NCI-H2081 (cell line): ENCODE results near the gene FLACC1.
"Not testable (repeated sequence)": the region's sequence is repeated elsewhere in the genome, so short reads cannot be mapped to it uniquely, and the experiment has no call there.

Experiments
- DNase-seq, 2 experiments: peaks; one replicate each; lab custom pipeline; 2025; lab: John Stamatoyannopoulos, UW

Gene FLACC1

DNA sequence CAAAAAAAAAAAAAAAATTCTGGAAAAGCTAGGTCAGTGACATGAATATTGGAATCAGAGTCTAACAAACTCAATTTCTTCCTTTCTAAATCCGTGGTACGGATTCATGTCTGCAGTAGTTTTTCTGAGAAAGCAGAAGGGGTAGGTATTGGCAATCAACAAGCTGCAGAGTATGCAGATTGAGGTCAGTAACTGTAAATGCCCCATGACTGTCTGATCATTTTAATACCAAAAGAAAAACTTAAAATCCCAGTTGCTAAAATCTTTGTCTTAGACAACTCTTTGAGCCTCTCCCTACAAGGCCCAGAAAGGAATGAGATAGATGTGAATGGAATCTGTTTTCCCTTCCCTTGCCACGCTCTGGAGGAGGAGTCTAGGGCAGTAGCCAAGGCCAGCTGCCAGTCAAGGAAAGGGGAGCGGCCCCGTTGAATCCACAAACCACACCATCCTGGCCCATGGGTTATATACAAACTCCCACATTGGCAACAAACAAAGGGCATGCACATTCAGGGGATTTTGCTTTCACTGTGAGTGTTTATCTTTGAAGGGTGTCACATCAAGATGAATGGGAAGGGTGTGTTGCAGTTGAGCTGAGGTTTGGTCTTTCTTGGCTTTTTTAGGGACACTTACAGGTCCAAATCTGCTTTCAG, 102.9 kb downstream of the FLACC1 start:
- DNase-seq = no peak

DNA sequence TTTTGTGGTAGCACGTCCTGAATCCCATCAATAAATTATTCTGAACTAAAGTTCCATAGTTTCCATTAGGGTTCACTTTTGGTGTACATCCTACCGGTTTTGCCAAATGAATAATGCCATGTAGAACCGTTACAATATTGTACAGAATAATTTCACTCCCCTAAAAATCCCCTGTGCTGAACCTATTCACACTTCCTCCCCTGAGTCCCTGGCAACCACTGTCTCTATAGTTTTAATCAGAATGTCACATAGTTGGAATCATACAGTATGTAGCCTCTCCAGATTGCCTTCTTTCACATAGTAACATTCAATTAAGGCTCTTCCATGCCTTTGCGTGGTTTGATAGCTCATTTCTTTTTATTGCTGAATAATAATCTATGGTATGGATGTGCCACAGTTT, 106.4 kb downstream of the FLACC1 start:
- DNase-seq = no peak

DNA sequence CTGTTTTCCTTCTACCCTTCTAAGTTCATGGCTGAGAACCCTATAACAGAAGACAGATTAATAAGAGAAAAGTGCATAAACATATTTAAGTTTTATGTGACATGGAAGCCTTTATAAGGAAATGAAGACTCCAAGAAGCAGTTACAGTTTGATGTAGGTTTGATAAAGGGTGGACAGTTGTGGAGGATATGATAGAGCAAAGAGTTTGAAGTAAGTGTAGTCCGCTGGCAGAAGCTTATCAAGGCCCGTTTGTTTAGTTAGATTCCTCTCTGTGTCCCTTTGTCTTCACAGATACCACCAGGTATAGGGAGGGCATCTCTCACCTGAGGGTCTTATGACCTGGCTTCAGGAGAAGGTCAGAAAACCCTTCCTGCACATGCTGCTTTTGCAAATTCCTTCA, 107.3 kb downstream of the FLACC1 start:
- no peak for DNase-seq

DNA sequence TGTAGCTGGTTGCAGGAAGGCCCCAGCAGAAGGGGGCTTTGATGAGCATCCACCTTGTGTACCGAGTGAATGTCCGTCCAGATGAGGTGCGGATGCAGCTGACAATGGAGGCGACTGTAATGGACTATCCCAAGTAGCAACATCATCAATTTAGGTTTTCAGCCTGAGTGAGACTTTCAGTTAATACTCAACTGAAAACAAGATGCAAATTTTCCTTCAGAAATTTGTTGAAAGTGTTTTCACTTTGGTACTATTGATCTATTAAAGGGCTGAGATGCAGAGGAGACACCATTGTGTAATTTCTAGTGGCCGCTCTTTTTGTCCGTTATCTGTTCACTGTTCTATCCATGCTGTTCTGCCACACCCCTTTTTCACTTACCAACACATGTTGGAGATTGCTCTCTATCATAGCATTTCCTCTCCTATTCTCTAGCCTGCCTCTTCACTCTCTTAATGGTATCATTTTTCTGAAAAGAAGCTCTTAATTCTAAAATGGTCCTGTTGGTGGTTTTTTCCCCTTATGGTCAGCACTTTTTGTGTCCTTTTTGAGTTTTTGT, 108.8 kb downstream of the FLACC1 start:
- DNase-seq = no peak

DNA sequence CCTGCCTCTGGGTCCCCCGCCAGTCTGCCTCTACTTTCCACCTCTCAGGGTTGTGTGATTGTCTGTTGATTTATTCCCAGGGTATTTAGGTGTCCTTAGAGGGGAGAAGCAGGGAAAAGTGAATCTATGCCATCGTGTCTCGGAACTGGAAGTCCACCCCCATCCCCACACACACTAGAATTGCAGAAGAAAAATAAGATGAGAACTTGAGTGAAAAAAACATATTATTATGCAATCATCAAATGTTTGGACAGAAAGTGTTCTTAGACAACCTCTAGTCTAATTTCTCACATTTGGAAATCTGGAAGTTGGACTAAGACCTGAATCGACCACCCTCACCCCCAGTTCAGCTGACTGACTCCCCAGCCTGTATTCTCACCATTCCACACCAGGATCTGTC, 110.9 kb downstream of the FLACC1 start:
- DNase-seq = no peak

DNA sequence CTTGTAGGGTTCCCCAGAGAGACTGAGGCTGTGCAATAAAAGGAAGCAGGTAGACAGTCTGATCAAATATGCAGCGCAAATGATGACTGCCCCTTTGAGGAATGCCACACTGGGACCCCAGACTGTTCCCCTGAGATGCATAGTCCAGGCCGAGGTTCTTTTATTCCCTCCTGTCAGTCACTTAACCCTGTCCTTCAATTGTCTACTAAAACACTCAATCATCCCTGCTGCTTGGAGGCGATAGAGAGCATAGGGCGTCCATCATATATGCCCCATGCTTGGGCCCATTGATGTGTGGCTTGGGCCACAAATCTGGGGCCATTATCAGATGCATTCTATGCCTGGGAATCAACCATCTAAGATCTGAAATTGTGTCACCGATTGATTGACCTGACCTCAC, 112.3 kb downstream of the FLACC1 start:
- DNase-seq = no peak

DNA sequence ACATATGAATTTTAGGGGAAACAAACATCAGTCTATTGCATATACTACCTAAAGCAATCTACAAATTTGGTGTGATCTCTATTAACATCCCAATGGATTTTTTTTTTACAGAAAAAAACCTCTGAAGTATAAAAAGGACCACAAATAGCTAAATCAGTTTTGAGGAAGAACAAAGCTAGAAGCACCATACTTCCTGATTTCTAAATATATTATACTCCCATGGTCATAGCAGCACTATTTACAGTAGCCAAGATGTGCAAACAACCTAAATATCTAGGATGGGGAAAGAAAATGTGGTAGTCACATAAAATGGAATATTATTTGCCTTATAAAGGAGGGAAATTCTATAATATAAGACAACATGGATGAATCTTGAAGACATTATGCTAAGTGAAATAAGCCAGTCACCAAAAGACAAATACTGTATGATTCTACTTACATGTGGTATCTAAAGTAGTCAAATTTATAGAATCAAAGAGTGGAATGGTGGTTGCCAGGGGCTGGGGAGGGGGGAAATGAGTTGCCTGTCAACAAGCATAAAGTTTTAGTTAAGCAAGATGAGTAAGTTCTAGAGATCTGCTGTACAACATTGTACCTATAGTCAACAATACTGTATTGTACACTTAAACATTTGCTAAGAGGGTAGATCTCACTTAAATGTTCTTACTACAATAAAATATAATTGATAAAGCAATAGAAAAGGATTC, 114.4 kb downstream of the FLACC1 start:
- no peak for DNase-seq

DNA sequence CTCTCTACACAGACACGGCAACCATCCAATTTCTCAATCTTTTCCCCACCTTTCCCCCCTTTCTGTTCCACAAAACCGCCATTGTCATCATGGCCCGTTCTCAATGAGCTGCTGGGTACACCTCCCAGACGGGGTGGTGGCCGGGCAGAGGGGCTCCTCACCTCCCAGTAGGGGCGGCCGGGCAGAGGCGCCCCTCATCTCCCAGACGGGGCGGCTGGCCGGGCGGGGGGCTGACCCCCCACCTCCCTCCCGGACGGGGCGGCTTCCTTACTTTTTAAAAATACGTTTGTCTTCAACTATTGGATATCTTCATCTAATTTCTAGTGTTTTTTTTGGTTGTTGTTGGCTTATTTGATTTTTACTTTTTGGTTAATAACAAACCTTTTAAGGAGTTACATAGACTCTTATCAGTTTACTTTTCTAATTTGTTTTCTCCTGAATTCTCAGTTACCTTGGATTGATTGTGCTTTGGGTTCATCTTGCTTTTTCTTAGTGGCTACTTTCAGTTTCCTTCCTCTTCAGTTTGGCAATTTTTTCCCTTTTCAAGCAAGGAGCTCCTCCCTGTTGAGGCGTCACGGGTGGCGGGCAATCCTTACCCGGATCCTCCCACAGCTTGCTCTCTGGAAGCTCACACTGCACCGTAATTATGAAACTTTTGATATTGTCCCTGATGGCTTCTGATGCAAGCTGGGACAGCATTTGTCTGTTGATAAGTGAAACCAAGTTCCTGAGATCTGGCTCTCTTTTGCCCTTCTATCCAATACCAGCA, 117.8 kb downstream of the FLACC1 start:
- not testable (repeated sequence) for DNase-seq
